Effector CD8-positive, alpha-beta T cell (primary cell): ENCODE data around the gene MYO1B.

Experiments
- DNase-seq: peaks from one replicate; lab custom pipeline; 2025; lab: John Stamatoyannopoulos, UW
- total RNA-seq, 4 experiments: gene quantifications; one replicate each; lab custom pipeline; 2026; lab: John Stamatoyannopoulos, UW

MYO1B gene
- total RNA-seq: 1.2 to 16.5 (median 1.4) reads per million in 4 experiments

DNA sequence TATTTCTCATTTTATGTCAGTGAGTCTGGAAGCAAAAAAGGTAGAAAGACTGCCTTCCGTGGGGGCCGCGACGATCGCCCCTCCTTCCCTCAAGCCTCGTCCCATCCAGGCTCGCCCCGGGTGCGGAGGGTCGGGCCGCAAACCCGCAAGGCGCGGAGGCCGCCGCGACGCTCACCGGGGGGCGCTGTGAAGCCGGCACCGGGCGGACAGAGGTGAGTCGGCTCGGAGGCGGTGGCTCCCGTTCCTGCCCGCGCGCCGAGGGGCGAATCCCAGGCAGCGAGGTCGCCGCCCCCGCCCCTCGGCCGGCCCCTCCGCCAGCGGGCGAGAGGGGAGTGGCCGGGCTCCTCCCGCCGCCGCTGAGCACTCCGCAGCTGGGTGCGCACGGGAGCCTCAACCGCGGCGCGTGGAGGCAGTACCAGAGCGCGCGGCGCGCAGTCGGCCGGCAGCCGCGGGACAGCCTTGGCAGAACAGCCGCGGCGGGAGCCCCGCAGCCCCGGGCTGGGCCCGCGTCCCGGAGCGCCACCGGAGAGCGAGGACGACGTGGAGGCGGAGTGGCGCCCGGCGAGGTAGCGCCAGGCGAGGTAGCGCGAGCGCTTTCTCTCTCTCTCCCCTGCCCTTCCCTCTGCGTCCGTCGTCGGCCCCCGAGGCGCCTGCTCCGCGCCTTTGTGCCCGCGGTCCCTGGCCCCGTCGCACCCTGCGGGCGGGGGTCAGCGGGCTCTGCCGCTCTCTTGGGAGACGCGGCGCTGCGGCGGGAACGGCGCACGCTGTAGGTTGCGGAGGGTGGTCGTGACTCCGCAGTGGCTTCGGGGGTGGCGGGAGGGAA, at the start of gene MYO1B:
MYO1B (plus strand) TSS at position 359 of the 823 bp plus-strand sequence. CDS start 31,492 bp downstream, outside the sequence.
- DNase-seq: peak; percentile 13

DNA sequence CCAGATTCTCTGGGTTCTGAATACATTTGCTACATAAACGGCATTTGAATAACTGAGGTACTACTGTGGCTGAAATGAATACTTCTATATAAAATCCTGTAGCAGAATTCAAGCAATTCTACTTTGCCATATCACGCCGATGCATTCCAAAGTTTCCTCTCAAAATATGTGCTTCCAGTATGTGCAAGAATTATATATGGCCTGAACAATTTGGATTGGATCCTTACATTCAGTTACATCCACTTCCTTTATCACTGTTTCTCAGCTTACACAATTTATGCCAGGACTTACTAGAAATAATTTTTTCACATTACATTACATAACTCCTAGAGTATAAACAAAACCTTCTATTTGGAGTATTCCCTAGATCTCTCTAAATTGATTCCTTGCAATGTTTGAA, 48.1 kb upstream of the MYO1B start:
- DNase-seq: no peak

DNA sequence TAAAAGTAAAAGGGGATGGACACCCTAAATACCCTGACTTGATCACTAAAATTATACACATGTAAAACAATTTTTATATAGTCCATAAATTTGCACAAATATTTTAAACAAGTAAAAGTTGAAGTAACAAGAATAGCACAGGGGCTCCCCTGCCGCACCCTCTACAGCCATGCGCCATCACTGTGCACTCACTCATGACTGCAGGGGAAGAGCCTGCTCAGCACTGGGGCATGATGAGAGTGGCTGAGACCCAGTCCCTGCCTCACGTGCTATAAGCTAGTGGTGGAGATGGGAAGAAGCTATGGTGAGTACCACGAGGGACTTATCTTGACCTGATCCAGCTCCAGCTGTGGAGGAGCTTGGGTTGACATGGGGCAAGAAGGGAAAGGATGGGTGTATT, 46.9 kb upstream of the MYO1B start:
- DNase-seq: no peak

DNA sequence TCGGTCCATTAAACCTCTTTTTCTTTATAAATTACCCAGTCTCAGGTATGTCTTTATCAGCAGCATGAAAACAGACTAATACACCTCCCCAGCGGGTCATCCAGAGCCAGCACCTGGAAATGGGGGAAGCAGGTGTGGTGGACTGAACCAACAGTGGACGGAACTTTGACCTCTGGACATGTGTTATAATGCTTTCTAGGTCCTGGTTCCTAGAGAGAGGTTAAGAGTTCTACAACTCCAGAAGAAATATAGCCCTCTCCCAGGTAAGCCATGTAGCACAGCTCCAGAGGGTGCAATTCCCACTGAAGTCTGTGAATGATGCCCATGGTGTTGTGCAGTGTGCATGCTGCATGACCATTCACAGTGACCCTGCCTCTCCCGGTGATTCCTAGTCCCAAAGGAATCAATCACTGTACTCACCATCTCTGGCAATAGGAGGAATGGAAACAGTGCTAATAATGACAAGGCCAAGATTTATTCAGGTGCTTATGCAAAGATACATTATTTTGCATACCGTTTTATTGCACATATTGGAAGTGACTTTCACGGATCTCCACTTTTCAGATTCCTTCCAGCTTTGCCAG, 45.2 kb upstream of the MYO1B start:
- no peak for DNase-seq

DNA sequence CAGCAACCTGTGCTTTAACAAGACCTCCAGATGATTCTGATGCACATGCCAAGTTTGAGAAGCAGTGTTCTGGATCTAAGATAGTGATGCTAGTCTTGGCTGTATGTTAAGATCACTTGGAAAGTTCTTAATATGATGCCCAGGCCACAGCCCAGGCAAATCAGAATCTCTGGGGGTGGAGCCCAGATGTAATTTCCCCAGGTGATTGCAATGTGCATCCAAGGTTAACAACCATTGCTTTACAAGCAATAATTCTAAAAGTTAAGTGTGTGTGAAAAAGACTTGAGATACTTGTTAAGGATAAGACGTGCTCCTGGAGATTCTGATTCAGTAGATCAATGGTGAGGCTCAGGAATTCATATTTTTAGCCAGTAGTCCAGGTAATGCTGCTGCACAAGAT, 44.3 kb upstream of the MYO1B start:
- no peak for DNase-seq

DNA sequence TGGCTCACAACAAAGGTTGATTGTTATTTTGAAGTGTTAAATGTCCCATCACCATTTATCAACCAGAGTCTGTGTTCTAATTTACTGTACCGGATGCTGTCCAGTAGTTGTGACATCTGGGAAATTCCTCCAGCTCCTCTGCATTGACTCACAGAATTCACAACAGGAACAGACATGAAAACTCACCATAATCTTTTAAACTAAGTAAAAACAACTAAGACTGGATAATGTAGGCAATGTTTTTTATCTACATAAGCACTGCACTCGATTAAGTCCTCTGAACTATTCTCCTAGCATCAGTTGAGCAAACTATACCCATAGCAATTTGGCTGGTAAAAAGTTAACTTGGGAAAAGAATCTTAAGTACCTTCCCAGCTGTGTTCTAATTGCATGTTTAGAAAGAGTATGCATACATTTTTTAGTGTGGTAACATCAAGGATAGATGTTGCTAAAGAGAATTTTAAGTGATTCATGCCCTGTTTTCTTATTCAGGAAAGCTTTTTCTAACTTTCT, 42.9 kb upstream of the MYO1B start:
- DNase-seq: no peak

DNA sequence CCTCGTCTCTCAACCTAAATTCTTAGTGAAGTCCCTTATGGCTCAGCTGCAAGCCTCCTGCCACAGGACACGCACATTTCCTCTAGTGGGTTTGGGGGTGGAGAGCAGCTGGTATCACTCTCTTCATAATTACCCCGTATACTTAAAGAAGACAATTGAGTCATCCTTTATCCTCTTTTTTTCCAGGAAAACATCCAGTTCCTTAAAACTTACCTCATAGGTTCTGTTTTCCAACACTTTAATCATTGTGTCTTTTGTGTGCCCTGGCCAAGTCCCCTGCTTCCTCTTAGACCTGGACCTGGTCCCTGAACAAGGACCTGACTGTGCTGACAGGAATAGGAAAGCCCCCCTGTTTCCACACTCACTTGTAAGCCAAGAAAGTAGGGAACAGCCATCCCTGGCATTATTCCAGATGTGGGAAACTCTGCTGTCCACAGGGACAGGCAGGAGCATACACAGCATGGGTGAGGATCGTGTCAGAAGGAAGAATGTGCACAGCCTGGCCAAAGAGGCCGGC, 42.3 kb upstream of the MYO1B start:
- no peak for DNase-seq

DNA sequence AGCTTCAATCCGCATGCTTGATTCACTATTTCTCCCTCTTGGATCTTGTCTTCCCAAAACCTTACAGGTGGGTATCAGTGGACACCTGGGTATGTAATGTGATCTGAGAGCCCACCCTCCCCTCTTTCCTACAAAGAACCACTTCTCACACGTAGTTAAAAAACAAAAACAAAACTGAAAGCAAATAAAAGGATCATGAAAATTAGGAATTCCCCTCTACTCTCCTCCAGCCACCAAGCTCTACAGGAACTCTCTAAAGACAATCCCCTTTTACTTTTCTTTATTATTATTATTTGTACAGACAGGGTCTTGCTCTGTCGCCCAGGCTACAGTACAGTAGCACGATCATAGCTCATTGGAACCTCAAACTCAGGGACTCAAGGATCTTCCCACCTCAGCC, 40.8 kb upstream of the MYO1B start:
- no peak for DNase-seq

DNA sequence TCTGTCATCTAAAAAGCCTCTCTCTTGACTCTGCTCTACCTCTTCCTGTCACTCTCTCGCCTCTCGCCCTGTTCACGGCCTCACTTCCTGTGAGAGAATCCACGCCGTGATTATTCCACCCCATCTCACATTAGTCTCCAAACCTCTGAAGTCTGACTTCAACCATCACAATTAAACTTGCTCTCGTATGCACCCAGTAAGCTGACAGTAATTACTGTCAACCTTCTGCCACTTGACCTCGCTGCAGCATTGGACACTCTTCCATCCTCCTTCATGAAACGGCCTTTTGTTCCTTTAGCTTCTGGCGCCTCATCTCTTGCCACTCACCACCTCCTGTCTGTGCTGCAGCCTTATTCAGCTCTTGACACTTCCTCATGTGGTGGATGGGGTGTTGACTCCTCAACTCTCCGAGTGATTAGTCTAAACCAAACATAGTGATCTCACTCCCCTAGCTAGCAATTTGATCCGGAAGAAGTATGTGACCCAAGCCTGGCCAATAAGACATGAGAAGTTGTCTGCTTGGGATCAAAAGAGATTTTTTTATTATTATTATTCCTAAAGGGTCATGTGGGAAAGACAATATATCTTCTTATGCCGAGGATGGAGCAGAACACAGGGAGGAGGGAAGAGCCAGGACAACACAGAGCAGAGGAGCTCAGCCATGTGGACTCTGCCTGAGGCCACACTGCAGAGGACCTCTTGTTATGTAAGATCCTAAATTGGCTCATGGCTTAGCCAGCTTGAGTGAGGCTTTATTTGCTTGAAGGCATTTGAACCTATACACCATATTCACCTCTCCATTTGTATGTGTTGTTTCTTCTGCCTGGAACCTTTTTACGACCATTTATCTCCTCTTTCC, 38.4 kb upstream of the MYO1B start:
- no peak for DNase-seq

DNA sequence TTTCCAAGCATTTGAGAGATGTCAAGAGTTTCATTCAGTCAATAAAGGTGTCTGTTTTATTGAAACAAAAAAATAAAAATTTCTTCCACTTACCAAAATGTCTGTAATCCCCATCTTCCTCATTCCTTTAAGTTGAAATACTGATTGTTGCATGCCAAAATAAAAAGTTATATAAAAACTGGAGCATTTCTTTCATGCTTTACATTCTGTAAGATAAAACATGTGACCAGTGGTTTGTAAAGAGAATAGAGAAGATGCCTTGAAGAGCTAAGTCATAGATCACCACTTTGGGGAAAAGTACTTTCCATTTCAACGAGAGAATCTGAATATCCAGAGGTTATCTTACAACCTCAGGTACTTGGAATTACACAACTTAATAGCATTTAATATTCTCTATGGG, 35.9 kb upstream of the MYO1B start:
- no peak for DNase-seq

DNA sequence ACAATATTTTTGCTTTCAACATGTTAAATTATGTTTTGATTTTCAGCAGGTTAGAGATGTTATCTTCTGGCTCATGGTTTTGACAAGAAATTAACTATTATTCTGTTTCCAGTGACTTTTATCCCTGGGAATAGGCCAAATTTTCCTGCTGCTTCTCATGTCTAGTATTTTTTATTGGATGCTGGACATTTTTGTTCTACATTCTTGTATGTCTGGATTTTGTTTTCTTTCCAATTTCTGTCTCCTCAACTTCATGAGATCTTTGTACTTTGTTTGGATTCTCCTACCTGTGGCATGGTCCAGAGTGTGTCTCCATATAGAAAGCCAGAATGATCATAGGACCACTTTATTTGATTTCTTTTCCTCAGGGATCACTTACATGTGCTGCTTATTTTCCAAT, 33.1 kb upstream of the MYO1B start:
- DNase-seq: no peak

DNA sequence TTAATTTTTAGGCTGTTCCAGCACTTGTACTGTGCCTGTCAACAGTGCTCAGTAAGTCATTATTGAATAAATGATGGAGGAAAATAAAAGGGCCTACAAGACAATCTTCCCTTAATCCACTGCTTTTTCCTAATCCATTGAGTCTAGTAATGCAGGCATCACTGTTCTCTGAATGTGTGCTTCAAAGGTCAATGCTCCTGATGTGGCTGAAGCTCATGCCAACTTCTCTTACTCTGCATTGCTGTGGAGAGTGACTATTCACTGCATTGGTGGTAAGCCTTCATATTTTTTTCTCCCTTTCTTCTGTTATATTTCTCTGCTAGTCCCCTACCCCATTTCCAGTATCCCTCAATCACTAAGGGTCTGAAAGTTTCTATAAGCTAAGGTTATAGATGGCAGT, 31.9 kb upstream of the MYO1B start:
- DNase-seq: no peak

DNA sequence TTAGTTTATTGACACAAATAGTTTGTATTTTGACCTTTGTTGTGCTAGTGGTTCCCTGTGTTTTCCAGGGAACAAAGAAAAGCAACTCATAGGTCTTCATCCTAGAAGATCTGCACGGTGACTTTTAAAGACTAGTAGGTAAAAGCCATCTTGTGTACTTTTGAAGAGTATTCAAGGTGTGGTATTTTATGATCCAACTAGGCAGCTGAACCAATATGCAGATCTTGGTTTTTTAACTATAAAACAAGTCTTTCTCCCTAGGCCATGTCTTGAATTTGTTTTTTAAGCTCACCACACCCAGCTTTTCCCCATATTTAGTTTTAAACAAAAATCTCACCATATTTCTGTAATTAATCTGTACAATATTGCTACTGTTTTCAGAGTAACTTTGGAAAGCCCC, 30.0 kb upstream of the MYO1B start:
- no peak for DNase-seq

DNA sequence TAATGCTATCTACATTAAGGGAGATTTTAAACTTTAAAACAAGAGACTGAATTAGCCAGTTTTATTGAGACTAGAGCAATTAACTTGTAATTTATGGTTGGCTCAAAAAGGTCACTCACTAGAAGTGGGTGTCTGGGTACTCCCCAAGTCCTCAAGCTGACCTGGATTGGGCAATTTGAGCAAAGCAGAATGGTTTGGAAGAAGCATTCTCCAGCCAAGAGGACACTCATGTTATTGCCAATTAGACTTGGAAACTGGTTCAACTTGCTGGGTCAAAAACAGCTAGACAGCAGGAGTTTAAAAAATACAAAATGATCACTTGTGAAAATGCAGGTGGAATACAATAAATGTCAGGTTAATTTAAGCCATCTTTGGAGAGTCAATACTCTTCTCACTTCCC, 29.5 kb upstream of the MYO1B start:
- DNase-seq: no peak

DNA sequence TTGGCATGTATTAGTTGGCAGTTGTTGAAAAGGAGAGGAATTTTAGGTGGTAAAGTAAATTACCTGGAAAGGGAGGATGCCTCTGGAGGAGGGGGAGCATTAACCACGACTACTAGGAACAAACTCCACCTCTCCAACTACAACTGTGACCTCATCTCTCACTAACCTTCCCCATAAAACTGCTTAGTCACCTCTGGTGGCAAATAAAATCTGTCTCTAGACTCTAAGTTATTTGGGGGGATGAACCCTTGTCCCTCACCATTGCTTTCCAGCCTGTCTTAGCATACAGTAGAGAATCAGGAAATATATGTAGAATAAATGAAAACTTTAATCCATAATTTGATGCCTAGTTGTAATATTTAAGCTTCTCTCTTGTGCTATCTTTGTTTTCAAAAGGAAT, 27.6 kb upstream of the MYO1B start:
- no peak for DNase-seq

DNA sequence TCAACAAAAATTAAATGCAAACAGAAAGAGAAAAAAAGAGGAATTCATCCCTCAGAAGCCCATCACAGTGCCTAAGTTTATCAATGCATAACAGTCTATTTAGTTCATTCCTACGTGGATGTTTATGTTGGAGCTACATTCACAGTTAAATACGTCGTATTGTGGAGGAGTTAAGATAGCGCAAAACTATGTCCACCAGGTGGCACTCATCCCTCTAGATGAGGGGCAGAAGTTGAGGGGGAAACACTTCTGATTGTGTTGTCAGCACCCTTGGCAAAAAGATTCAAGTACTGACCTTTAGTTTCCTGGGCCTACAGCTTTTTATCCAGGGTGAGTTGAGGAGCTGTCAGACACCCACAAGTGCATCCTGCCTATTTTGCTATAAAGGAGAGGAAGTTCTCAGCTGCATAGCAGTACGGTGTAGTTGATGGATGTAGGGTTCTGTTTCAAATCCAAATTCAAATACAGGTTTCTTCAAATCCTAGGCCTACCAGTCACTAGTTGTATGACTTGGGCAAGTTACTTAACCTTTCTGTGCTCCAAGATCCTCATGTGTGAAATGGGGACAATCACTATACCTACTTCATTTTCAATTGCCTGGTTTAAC, 26.8 kb upstream of the MYO1B start:
- DNase-seq: no peak

DNA sequence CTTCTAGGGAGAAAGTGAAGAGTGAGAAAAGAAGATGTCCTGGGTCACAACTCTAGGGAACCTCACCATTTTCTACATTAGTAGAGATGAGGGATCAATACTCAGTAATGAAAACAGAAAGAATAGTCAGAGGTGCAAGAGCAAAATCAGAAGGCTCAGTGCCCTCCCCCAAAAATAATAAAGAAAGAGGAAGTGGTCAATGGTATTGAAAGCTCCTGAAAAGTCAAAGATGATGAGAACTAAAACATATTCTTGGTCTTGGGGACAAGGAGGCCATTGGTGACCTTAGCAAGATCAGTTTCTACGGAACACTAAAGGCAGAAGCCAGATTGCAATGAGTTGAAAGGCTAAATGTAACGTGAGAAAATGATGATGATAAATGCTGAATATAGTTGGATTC, 24.5 kb upstream of the MYO1B start:
- DNase-seq: no peak

DNA sequence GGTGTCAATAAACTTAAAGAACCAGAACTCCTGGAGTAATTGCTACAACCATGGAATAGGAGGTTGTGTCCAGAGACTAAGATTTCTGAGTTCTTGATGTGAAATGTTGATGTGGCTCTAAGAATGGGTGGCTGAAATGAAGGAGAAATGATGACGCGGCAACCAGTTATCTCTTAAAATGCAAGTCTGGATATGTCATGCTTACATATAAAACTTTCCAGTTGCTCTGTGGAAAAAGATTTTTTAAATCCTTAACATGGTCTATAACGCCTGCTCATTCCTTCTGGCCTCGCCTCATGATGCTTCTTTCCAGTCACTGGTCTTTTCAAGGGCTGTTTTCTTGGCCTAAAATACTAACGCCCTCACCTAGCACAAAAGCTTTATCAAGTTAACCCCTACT, 23.5 kb upstream of the MYO1B start:
- no peak for DNase-seq

DNA sequence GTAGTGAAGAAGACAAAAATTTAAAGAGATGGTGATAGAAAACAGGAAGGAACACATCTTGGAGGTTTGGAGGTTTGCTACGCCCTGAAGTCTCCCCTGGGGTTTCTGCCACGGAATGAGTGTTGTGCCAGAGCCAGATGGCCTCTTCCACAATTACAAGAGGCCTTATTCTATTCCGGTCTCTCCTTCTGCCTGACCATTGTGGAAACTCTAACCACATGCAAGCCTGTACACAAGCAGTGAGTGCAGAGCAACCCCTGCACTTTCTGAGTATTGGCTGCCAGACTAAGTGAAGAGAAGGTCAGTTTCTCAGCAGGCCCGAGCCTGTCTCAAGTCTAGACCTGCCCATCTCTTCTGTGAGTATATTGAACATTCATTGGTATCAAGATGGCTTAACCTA, 22.7 kb upstream of the MYO1B start:
- no peak for DNase-seq

DNA sequence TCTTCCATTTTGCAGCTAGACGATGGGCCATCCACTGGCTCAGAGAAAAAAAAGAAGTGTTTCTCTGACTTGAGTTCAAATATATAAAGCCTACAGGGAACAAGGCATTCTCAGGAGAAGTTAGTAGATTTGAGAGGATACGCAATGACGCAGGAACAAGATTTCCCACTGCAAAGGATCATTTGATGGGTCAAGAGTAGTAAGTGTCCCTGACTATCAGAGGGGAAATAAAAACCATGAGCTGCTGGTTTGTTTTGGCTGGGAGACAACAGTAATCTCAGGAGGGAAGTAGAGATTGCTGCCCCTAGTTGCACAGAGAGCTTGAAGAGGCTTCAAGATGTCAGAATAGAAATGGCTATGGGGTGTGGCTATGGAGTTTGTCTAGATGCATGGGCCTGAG, 22.3 kb upstream of the MYO1B start:
- no peak for DNase-seq

DNA sequence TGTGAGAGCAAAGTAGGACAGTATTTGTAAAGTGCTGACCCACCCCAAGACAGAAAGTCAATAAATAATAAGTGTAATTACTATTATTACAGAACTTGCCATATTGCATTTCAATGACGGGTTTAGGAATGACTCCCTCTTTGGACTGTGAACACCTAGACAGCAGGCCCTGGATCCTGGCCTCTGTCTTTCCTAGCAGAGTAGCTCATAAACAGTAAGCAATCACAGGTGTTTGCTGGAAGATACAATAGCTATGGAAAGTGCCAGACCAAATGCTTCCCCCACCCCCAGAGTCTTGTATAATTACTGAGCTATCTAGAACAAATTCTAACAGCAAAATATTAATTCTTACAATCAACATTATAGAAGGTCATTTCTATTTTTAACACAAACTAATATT, 20.1 kb upstream of the MYO1B start:
- no peak for DNase-seq

DNA sequence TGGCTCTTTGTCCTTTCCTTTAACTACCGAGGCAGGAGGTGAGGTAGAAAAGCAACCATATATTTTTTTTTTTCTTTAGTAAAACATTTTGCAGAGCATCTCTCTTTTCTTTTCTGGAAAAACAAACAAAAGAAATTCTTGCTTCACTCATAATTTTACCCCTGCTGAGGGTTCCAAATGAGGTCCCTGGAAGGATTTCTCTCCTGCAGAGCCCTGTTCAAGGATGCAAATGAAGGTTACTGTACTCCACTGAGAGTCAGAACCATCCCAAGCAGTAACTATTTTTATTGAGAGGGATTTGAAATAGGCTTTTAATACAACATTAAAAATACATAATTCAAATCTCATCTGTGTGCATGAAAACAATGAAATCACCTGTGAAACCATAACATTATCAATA, 19.5 kb upstream of the MYO1B start:
- DNase-seq: no peak
